Neuron (in vitro differentiated cells): ENCODE data around the gene SHANK3.
"Not testable (repeated sequence)": the region's sequence is repeated elsewhere in the genome, so short reads cannot be mapped to it uniquely, and the experiment has no call there.

Source experiments
- H2AFZ ChIP-seq: one replicate; pipeline ENCODE4 v1.6.1; 2013; ENCODE audit warnings: low read depth, mild to moderate bottlenecking, inconsistent platforms, low read length, moderate library complexity
- H3K27me3 ChIP-seq: one replicate; pipeline ENCODE4 v1.6.1; 2013; ENCODE audit warnings: low read length; ENCODE audit not compliant: insufficient read depth
- H3K36me3 ChIP-seq: one replicate; pipeline ENCODE4 v1.6.1; 2013; ENCODE audit warnings: low read length; ENCODE audit not compliant: insufficient read depth
- H3K4me1 ChIP-seq: one replicate; pipeline ENCODE4 v1.6.1; 2013; ENCODE audit warnings: low read length; ENCODE audit not compliant: insufficient read depth
- H3K4me3 ChIP-seq: 2 replicates; pipeline ENCODE4 v1.5.1; 2013; ENCODE audit warnings: mild to moderate bottlenecking, low read length, moderate library complexity
- H3K9me3 ChIP-seq: one replicate; pipeline ENCODE4 v1.6.1; 2013; ENCODE audit warnings: low read length

Gene SHANK3

DNA sequence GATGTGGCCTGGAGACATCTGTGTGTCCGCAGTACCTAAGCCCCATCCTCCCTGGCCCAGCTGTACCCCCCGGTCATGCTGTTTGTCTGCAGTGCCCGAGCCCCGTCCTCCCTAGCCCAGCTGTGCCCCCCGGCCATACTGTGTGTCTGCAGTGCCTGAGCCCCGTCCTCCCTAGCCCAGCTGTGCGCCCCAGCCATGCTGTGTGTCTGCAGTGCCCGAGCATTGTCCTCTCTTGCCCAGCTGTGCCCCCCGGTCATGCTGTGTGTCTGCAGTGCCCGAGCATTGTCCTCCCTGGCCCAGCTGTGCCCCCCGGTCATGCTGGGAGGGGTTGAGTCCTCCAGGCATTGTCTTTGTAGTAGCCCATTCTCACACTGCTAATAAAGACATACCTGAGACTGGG is 37.0 kb upstream of the SHANK3 start:
- Histone ChIP-seq H3K4me1 (peaks cover 5% of the 10 kb centered on the region), H3K27me3 (no peaks in the 10 kb centered on the region), H3K9me3 (no peaks in the 10 kb centered on the region), H3K36me3 (no peaks in the 10 kb centered on the region), H2AFZ (no peak overlapping the region), H3K4me3 (no peak overlapping the region)

DNA sequence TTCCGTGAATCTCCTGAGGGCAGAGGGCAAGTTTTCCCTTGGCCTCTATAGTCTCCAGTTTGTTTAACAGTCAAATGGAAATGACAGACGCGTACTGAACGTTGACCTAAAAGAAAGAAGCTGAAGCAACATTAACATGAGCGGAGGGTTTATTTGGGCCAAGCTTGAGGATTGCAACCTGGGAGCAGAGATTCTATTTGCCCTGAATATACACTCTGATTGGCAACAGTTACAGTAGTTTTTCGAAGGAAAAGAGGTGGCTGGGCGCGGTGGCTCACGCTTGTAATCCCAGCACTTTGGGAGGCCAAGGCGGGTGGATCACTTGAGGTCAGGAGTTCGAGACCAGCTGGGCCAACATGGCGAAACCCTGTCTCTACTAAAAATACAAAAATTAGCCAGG is 32.3 kb upstream of the SHANK3 start:
- not testable (repeated sequence) for H3K27me3 ChIP-seq, H3K4me3 ChIP-seq, H2AFZ ChIP-seq, H3K36me3 ChIP-seq, H3K9me3 ChIP-seq
- H3K4me1 ChIP-seq = peaks cover 23% of the 10 kb centered on the region

DNA sequence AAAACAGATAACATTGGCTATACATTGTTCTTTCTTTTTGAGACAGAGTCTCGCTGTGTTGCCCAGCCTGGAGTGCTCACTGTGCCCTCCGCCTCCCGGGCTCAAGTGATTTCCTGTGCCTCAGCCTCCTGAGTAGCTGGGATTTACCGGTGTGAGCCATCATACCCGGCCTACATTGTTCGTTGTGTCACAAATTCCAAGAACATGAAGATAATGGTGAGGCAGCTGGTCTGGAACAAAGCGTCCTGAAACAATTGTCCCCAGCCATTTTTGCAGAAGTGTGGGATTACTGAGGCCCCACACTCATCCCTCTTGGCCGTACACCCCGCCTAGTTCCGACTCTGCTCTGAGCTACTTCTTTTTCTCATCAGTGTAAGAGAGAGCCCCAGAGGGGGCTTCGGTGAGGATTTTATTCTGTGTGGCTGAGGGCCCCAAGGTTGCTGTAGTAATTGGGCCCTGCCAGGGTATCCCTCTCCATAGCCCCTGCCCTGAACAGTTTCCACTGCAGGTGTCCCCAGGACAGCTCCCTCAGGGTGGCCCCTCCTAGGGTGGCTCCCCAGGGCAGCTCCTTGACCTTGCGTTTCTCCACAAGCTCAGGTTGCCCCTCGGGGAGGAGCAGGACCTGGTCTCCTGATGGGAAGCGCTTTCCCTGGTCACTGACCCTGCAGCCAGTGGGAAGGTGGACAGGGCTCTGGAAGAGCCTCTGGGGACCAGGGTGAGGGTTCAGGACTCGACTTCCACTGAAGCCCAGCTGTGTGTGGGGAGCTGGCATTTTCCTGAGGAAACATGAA is 31.6 kb upstream of the SHANK3 start:
- H2AFZ ChIP-seq = no peak overlapping the region
- no peaks in the 10 kb centered on the region for H3K9me3 ChIP-seq
- H3K36me3 ChIP-seq = no peaks in the 10 kb centered on the region
- H3K27me3 ChIP-seq = no peaks in the 10 kb centered on the region
- no peak overlapping the region for H3K4me3 ChIP-seq
- H3K4me1 ChIP-seq = peaks cover 23% of the 10 kb centered on the region

DNA sequence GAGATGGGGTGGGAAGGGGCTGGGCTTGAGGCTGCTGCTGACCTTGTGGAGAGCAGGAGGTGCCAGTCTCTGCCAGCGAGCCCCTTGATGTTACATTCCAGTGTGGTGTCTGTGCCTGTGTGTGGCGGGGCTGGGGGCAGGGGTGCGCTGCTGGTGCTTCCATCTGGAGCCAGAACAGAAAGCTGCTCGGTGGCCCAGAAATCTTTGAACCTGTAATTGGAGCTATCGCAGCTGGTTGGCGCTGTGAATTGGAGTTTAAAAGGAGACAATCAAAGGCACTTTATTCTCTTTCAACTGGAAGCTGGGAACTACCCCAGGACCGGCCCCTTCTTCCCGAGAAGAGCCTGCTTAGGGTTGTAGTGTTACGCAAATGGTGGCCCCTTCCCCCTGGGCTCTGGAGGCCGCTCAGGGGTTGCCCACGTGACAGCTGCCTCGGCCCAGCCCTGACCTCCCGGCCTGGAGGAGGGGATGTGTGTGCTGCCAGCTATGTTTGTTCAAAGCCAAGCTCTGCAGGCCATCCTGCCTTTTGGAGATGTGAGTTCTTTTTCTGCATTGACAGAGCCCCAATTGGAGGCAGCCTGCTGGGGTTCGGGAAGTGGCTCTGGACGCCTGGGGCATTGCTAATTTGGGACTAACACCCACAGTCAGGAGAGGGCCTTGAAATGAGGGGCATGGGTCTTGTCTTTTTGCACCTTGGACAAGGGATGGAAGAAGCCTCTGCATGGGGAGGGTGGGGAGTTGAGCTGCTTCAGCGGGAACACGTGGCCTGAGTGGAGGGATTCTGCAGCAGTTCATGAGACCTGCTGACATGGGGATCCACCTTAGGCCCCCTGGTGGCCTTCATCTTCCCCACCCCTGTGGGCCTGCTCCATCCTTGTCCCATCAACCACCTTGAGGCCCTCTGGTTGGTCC is 30.7 kb upstream of the SHANK3 start:
- peak overlapping the region; percentile 10 for H3K4me3 ChIP-seq
- no peaks in the 10 kb centered on the region for H3K9me3 ChIP-seq
- H3K36me3 ChIP-seq = no peaks in the 10 kb centered on the region
- H3K27me3 ChIP-seq = no peaks in the 10 kb centered on the region
- peaks cover 23% of the 10 kb centered on the region for H3K4me1 ChIP-seq
- H2AFZ ChIP-seq = peak overlapping the region; percentile 46

DNA sequence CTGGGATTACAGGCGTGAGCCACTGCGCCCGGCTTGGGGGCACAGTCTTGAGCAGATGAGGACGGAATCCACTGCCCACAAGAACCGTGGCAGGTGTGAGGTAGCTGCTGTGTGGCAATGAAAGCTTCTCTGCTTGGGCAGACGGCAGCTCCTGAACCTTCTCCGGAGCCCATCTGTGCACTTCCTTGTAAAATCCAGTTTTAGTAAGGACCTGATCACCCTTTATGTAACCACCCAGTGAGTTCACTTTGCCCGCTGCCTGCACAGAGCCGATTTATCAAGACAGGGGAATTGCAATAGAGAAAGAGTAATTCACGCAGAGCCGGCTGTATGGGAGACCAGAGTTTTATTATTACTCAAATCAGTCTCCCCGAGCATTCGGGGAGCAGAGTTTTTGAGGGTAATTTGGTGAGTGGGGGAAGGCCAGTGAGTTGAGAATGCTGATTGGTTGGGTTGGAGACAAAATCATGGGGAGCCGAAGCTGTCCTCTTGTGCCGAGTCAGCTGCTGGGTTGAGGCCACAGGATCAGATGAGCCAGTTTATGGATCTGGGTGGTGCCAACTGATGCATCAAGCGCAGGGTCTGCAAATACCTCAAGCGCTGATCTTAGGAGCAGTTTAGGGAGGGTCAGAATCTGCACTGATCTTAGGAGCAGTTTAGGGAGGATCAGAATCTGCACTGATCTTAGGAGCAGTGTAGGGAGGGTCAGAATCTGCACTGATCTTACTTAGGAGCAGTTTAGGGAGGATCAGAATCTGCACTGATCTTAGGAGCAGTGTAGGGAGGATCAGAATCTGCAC is 29.4 kb upstream of the SHANK3 start:
- not testable (repeated sequence) for H3K4me3 ChIP-seq, H2AFZ ChIP-seq, H3K36me3 ChIP-seq, H3K27me3 ChIP-seq, H3K9me3 ChIP-seq
- peaks cover 23% of the 10 kb centered on the region for H3K4me1 ChIP-seq

DNA sequence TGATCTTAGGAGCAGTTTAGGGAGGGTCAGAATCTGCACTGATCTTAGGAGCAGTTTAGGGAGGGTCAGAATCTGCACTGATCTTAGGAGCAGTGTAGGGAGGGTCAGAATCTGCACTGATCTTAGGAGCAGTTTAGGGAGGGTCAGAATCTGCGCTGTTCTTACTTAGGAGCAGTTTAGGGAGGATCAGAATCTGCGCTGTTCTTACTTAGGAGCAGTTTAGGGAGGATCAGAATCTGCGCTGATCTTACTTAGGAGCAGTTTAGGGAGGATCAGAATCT is 28.9 kb upstream of the SHANK3 start:
- not testable (repeated sequence) for H3K36me3 ChIP-seq, H2AFZ ChIP-seq, H3K9me3 ChIP-seq, H3K27me3 ChIP-seq, H3K4me3 ChIP-seq
- peaks cover 23% of the 10 kb centered on the region for H3K4me1 ChIP-seq

DNA sequence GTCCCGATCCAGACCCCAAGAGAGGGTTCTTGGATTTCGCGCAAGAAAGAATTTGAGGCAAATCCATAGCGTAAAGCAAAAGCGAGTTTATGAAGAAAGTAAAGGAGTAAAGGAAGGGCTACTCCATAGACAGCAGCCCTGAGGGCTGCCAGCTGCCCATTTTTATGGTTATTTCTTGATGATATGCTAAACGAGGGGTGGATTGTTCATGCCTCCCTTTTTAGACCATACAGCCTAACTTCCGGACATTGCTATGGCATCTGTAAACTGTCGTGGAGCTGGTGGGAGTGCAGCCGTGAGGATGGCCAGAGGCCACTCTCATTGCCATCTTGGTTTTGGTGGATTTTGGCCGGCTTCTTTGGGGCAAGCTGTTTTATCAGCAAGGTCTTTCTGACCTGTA is 19.4 kb upstream of the SHANK3 start:
- H3K4me1 ChIP-seq = peaks cover 8% of the 10 kb centered on the region
- H3K4me3 ChIP-seq = no peak overlapping the region
- peaks cover 5% of the 10 kb centered on the region for H3K9me3 ChIP-seq
- no peaks in the 10 kb centered on the region for H3K27me3 ChIP-seq
- no peak overlapping the region for H2AFZ ChIP-seq
- H3K36me3 ChIP-seq = no peaks in the 10 kb centered on the region

DNA sequence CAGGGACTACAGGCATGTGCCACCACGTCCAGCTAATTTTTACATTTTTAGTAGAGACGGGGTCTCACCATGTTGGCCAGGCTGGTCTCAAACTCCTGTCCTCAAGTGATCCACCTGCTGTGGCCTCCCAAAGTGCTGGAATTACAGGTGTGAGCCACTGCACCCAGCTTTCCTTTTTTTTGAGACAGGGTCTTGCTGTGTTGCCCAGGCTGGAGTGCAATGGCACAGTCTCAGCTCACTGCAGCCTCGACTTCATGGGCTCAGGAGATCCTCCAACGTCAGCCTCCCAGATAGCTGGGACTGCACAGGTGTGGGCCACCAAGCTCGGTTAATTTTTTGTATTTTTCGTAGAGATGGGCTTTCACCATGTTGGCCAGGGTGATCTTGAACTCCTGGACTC is 18.0 kb upstream of the SHANK3 start:
- not testable (repeated sequence) for H3K36me3 ChIP-seq, H3K27me3 ChIP-seq, H3K4me3 ChIP-seq, H2AFZ ChIP-seq, H3K9me3 ChIP-seq, H3K4me1 ChIP-seq

DNA sequence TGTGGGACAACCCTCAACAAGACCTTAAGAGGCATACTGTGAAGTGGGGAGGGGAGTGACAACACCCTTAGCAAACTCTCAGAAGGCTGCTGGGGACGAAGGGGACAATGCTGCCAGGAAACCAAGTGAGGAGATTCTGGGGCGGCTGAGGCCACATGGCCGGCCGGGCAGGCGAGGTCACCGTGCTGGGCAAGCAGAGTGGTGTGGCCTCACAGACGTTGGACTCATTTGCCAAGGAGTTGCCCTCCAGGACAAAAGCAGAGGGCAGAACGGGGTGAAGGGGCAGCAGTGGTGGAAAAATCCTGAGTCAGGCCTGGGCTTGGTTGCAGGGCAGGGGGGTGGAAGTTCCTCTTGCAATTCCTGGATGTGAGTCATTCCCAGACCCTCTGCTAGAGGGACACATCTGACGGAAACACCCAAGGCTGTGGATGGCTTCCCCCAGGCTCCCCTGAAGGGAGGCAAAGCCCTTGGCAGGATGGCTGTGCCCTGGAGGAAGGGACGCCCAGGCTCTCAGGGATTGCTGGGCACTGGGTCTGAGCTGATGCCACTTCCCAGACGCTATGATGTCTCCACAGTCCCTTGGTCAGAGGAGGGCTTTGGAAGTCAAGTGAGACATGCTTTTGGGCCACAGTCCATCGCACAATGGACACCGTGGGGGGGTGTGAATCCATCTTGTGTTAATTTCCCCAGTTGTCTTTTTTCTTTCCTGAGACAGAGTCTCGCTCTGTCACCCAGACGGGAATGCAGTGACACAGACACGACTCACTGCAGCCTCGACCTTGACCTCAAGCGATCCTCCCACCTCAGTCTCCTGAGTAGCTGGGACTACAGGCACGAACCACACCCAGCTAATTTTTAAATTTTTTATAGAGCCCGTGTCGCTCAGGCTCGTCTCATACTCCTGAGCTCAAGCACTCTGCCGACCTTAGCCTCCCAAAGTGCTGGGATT is 16.2 kb upstream of the SHANK3 start:
- Histone ChIP-seq H3K36me3 (no peaks in the 10 kb centered on the region), H3K4me1 (peaks cover 8% of the 10 kb centered on the region), H3K9me3 (no peaks in the 10 kb centered on the region), H2AFZ (no peak overlapping the region), H3K27me3 (no peaks in the 10 kb centered on the region), H3K4me3 (no peak overlapping the region)

DNA sequence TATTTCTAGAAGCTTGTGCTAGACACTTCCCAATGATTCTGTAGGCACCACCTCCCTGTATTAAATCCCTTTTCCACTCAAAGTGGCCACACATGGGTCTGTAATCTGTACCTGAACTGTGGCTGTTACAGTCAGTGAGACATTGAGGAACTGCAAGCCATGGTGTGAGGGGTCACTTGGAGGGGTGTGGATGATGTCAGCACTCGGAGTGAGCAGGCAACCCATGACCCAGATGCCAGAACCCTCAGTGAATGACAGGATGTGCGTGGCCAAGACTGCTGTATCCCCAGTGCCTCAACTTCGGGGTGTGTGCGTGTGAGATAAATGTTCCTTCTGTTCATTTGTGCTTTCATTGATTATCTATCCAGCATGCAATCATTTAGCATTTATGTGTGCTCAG is 14.7 kb upstream of the SHANK3 start:
- peaks cover 8% of the 10 kb centered on the region for H3K4me1 ChIP-seq
- no peaks in the 10 kb centered on the region for H3K36me3 ChIP-seq
- H3K4me3 ChIP-seq = no peak overlapping the region
- no peak overlapping the region for H2AFZ ChIP-seq
- no peaks in the 10 kb centered on the region for H3K9me3 ChIP-seq
- H3K27me3 ChIP-seq = no peaks in the 10 kb centered on the region

DNA sequence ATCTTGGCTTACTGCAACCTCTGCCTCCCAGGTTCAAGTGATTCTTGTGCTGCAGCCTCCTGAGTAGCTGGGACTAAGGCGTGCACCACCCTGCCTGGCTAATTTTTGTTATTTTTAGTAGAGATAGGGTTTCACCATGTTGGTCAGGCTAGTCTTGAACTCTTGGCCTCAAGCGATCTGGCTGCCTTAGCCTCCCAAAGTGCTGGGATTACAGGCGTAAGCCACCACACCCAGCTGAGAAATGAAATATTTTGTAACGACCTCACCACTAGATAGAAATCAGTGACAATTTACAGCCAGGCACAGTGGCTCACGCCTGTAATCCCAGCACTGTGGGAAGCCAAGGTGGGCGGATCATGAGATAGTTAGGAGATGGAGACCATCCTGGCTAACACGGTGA is 12.9 kb upstream of the SHANK3 start:
- not testable (repeated sequence) for H2AFZ ChIP-seq, H3K27me3 ChIP-seq, H3K4me1 ChIP-seq, H3K4me3 ChIP-seq, H3K36me3 ChIP-seq, H3K9me3 ChIP-seq

DNA sequence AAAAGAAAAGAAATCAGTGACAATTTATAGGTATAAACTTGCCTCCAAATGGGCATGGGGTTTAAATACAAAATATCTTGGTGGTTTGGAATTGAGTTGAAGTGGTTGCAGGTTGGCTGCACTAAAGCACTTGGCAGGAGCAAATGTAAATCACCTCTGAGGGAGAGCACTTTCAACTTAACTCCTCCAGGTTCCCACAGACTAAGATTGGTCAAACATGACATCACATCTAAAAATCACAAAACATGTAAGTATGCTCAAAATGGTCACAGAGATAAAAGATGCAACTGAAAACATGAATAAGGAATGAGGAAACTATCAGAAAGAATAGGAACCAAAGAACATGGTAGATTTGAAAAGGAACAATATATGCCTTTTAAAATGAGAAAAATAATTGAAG is 12.3 kb upstream of the SHANK3 start:
- Histone ChIP-seq H3K4me3 (no peak overlapping the region), H2AFZ (no peak overlapping the region), H3K4me1 (peaks cover 8% of the 10 kb centered on the region), H3K9me3 (no peaks in the 10 kb centered on the region), H3K36me3 (no peaks in the 10 kb centered on the region), H3K27me3 (no peaks in the 10 kb centered on the region)
